ENCODE measurements around the gene SRD5A2. TPM values are rescaled to one million over a fixed set of nuclear protein-coding genes. Genes with fewer than 3 reads are reported as not detected.

Gene SRD5A2
- total RNA-seq, result not detected

GRCh38 chr2:31580321-31581117 lies at the start of gene SRD5A2:
TSS of gene SRD5A2 (minus strand) at chr2:31580938. CDS start at chr2:31580900, 38 bp downstream.
- H3K27ac Mint-ChIP-seq, result no peak within 1 kb of the TSS
- H3K9me3 Mint-ChIP-seq (ENCODE audit: low read depth), result peaks cover 6% of the 10 kb centered on the region
- peaks cover 49% of the 10 kb centered on the region for H3K27me3 Mint-ChIP-seq
- H3K4me1 Mint-ChIP-seq, result no peaks in the 10 kb centered on the region
- no peak for DNase-seq
- no peak within 1 kb of the TSS for H3K4me3 Mint-ChIP-seq
- CTCF ChIA-PET, result no interaction called here
- no peaks in the 10 kb centered on the region for H3K36me3 Mint-ChIP-seq
- no peak for ATAC-seq

DNA sequence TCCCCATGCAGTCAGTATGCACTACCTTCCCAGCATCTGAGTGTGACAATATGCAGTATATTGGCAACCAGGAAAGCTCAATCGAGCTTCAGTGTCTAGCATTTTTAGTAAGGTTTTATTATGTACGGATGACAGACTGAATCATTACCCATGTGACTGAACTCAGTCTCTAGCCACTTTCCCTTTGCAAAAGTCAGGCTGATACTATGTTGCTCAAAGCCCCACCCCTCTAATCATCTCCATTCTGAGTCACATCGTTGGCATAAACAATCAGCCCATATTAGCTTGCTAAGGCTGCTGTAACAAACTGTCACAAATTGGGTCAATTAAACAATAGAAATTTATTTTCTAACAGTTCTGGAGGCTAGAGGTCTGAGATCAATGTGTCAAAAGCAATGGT lies 25.8 kb upstream of the SRD5A2 start:
- H3K4me3 Mint-ChIP-seq, result no peak overlapping the region
- H3K4me1 Mint-ChIP-seq, result no peaks in the 10 kb centered on the region
- no peak overlapping the region for H3K27ac Mint-ChIP-seq
- peaks cover 7% of the 10 kb centered on the region for H3K9me3 Mint-ChIP-seq (ENCODE audit: low read depth)
- CTCF ChIA-PET, result no interaction called here
- H3K36me3 Mint-ChIP-seq, result no peaks in the 10 kb centered on the region
- ATAC-seq, result no peak
- DNase-seq, result no peak
- H3K27me3 Mint-ChIP-seq, result no peaks in the 10 kb centered on the region

- DNase-seq, result no peak
- Mint-ChIP-seq H3K27ac (no peak overlapping the region), H3K4me3 (no peak overlapping the region), H3K4me1 (no peaks in the 10 kb centered on the region), H3K27me3 (no peaks in the 10 kb centered on the region), H3K9me3 (ENCODE audit: low read depth) (peaks cover 11% of the 10 kb centered on the region), H3K36me3 (no peaks in the 10 kb centered on the region)
- CTCF ChIA-PET, result no interaction called here
- no peak for ATAC-seq
Observed at GRCh38 chr2:31598694-31599093, 18.0 kb upstream of the SRD5A2 start.

DNA sequence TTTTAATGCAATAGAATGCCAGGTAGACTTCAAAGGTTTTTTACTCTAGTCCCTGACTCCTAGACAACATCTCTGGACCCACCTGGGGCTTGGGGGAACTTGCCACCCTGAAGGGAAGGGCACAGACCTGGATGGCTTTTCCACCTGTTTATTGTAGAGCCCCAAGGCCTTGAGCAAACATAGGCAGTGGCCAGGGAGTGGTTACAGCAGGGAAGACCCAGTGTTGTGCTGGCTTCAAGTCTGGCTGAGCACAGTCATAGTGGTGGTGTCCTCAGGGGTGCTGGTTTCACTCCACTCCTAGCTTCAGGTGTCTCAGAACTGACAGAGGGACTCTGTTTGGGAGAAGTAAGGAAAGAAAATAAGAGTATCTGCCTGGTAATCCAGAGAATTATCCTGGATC lies 5.5 kb upstream of the SRD5A2 start:
- H3K4me3 Mint-ChIP-seq, result no peak overlapping the region
- peaks cover 16% of the 10 kb centered on the region for H3K27me3 Mint-ChIP-seq
- H3K27ac Mint-ChIP-seq, result no peak overlapping the region
- DNase-seq (no peak), ATAC-seq (no peak)
- H3K4me1 Mint-ChIP-seq, result no peaks in the 10 kb centered on the region
- CTCF ChIA-PET, result no interaction called here
- H3K9me3 Mint-ChIP-seq (ENCODE audit: low read depth), result peaks cover 3% of the 10 kb centered on the region
- H3K36me3 Mint-ChIP-seq, result no peaks in the 10 kb centered on the region

GRCh38 chr2:31581124-31581795 lies 522 bp upstream of the SRD5A2 start:
- peaks cover 3% of the 10 kb centered on the region for H3K9me3 Mint-ChIP-seq (ENCODE audit: low read depth)
- DNase-seq (no peak), ATAC-seq (no peak)
- CTCF ChIA-PET, result no interaction called here
- H3K27me3 Mint-ChIP-seq, result peaks cover 49% of the 10 kb centered on the region
- H3K36me3 Mint-ChIP-seq, result no peaks in the 10 kb centered on the region
- no peaks in the 10 kb centered on the region for H3K4me1 Mint-ChIP-seq
- H3K4me3 Mint-ChIP-seq, result no peak overlapping the region
- H3K27ac Mint-ChIP-seq, result no peak overlapping the region

DNA sequence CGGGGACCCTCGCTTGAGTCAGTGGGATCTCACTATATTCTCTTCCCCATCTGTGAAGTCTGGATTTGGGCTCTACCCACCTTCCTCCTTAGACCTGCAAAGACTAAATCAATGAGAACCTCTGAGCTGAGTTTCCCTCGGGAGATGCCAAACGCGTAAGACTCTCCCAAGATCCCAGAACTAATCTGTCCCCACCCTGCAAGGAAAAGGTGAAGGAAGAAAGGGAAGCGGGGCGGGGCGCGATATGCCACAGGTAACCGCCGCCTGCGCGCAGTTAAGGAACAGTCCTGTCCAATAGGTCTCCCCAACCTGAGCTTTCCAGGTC lies 780 bp downstream of the SRD5A2 start:
- H3K27ac Mint-ChIP-seq, result no peak overlapping the region
- H3K4me1 Mint-ChIP-seq, result no peaks in the 10 kb centered on the region
- ATAC-seq (no peak), DNase-seq (no peak)
- H3K27me3 Mint-ChIP-seq, result peaks cover 49% of the 10 kb centered on the region
- no peaks in the 10 kb centered on the region for H3K36me3 Mint-ChIP-seq
- CTCF ChIA-PET, result no interaction called here
- no peak overlapping the region for H3K4me3 Mint-ChIP-seq
- peaks cover 6% of the 10 kb centered on the region for H3K9me3 Mint-ChIP-seq (ENCODE audit: low read depth)

GRCh38 chr2:31578316-31578715 lies 2.4 kb downstream of the SRD5A2 start:
- ATAC-seq (no peak), DNase-seq (no peak)
- Mint-ChIP-seq H3K9me3 (ENCODE audit: low read depth) (peaks cover 6% of the 10 kb centered on the region), H3K36me3 (no peaks in the 10 kb centered on the region), H3K4me3 (no peak overlapping the region), H3K27ac (no peak overlapping the region), H3K27me3 (peaks cover 49% of the 10 kb centered on the region), H3K4me1 (no peaks in the 10 kb centered on the region)
- CTCF ChIA-PET, result no interaction called here

GRCh38 chr2:31577143-31577542 lies 3.6 kb downstream of the SRD5A2 start:
- H3K27ac Mint-ChIP-seq, result no peak overlapping the region
- DNase-seq (no peak), ATAC-seq (no peak)
- peaks cover 42% of the 10 kb centered on the region for H3K27me3 Mint-ChIP-seq
- H3K36me3 Mint-ChIP-seq, result no peaks in the 10 kb centered on the region
- H3K4me1 Mint-ChIP-seq, result no peaks in the 10 kb centered on the region
- H3K9me3 Mint-ChIP-seq (ENCODE audit: low read depth), result peaks cover 6% of the 10 kb centered on the region
- no peak overlapping the region for H3K4me3 Mint-ChIP-seq
- CTCF ChIA-PET, result no interaction called here

DNA sequence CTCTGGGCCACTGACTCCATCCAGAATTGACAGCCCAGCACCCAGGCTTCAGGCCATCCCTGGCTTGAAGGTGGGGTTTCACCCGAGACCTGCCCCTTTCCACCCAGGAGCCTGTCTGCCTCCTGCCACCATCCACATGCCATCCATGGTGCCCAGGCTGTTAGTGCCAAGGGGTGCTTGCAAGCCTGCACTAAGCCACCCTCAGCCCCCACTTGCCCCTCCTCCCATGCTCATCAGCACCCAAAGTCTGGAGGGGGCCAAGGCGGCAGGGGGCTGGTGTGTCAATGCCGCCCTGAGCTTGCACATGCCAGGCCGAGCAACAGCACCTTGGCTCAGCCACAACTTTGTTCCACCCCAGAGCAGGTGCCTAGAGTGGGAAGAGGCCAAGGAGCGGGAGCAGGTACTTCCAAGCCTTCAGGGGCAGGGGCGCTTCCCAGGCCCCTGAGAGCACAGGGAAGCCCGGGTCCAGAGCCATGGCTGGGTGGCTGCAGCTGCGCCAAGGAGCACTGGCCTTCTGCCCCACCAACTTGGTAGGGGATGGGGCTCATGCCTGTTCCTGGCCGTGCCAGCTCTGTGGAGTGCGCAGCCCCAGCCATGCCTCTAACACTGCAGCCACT lies 12.0 kb downstream of the SRD5A2 start:
- no peak for DNase-seq
- Mint-ChIP-seq H3K4me1 (no peaks in the 10 kb centered on the region), H3K4me3 (no peak overlapping the region), H3K27me3 (peaks cover 4% of the 10 kb centered on the region), H3K9me3 (ENCODE audit: low read depth) (peaks cover 2% of the 10 kb centered on the region), H3K36me3 (no peaks in the 10 kb centered on the region), H3K27ac (no peak overlapping the region)
- ATAC-seq, result no peak
- CTCF ChIA-PET, result no interaction called here

DNA sequence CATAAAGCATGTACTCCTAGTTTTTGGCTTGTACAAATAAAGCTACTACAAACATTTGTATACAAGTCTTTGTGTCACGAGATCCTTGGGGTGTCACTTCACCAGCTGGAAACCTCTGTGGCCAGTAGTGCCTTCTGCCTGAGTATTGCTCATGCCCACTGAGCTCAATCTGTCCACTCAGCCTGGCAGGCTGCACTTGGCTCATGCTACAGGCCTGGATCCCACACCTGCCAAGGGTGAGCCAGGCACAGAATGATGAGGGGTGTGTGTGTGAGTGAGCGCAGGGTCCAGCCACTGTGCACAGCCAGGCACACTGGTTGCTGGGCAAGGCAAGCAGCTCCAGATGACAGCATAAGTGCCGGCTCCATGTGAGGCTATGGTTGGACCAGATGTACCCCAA lies 13.1 kb downstream of the SRD5A2 start:
- no peak overlapping the region for H3K27ac Mint-ChIP-seq
- no peaks in the 10 kb centered on the region for H3K4me1 Mint-ChIP-seq
- CTCF ChIA-PET, result no interaction called here
- ATAC-seq (no peak), DNase-seq (no peak)
- H3K9me3 Mint-ChIP-seq (ENCODE audit: low read depth), result peaks cover 2% of the 10 kb centered on the region
- no peak overlapping the region for H3K4me3 Mint-ChIP-seq
- H3K27me3 Mint-ChIP-seq, result peaks cover 7% of the 10 kb centered on the region
- H3K36me3 Mint-ChIP-seq, result no peaks in the 10 kb centered on the region

DNA sequence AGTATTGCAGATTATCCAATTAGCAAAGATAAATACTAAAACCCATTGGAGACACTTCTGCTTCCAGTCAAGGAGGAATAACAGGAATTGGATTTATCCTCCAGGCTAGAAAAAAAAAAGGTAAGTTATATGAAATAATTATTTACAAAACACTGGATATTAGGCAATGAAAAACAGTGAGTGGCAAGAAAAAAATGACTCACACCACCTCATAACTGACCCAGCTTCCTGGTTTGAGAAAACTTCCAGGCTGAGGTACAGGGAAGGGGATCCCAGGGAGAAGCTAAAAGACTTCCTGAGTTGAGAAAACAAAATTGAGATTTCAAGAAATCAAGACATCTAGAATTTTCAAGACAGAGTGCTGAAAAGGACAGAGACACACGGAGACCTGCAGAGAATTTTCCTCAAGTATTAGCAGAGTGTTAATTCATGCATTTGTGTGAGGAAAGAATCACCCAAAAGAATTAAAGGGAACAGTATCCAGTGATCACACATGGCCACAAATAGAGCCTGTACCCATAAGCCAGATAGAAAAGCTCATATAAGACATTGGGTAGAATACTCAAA lies 17.4 kb downstream of the SRD5A2 start:
- CTCF ChIA-PET, result no interaction called here
- Mint-ChIP-seq H3K9me3 (ENCODE audit: low read depth) (no peaks in the 10 kb centered on the region), H3K27ac (no peak overlapping the region), H3K4me1 (no peaks in the 10 kb centered on the region), H3K36me3 (no peaks in the 10 kb centered on the region), H3K27me3 (peaks cover 7% of the 10 kb centered on the region), H3K4me3 (no peak overlapping the region)
- ATAC-seq, result no peak
- no peak for DNase-seq

- Mint-ChIP-seq H3K27ac (no peak overlapping the region), H3K36me3 (no peaks in the 10 kb centered on the region), H3K9me3 (ENCODE audit: low read depth) (no peaks in the 10 kb centered on the region), H3K4me3 (no peak overlapping the region), H3K27me3 (peaks cover 7% of the 10 kb centered on the region), H3K4me1 (no peaks in the 10 kb centered on the region)
- no peak for DNase-seq
- ATAC-seq, result no peak
- CTCF ChIA-PET, result no interaction called here
Observed at GRCh38 chr2:31561823-31562222, 18.9 kb downstream of the SRD5A2 start.

- no peak for ATAC-seq
- CTCF ChIA-PET, result no interaction called here
- DNase-seq, result no peak
- Mint-ChIP-seq H3K4me3 (no peak overlapping the region), H3K4me1 (no peaks in the 10 kb centered on the region), H3K27me3 (peaks cover 2% of the 10 kb centered on the region), H3K36me3 (no peaks in the 10 kb centered on the region), H3K9me3 (ENCODE audit: low read depth) (peaks cover 3% of the 10 kb centered on the region), H3K27ac (no peak overlapping the region)
Observed at GRCh38 chr2:31558401-31559295, 22.1 kb downstream of the SRD5A2 start.
